Measurements from ENCODE around the gene ZNF202. TPM values are rescaled to one million over a fixed set of nuclear protein-coding genes. Genes with fewer than 3 reads are reported as not detected.

The ZNF202 gene
- total and polyA plus RNA-seq, 2 donors (not counting 1 experiment from before 2014, with no cell fraction given) = 17.0 to 25.1 TPM

DNA sequence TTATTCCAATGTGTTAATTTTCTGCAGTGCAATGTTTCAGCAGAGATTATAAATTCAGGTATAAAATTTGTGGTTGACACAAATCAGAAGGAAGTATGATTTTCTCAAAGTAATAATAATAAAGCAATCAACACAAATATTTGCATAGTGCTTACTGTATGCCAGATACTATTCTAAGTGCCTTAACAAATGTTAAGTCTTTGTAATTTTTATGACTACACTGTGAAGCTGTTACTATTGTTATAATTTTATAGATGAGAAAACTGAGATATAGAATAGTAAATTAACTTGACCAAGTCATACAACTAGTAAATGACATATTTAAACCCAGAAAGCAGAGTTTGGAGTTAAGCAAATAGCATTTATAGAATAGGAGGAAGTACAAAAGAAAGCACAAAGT is 29.3 kb upstream of the ZNF202 start:
- intact Hi-C loops (cut with micrococcal nuclease) = no loop called here
- Histone ChIP-seq H4K20me1 (ENCODE audit: control insufficient read depth, insufficient read depth, low read length, poor library complexity, severe bottlenecking) (no peaks in the 10 kb centered on the region), H2AFZ (ENCODE audit: insufficient read depth, low read depth, low read length, poor library complexity, severe bottlenecking) (no peak overlapping the region), H3K4me3 (ENCODE audit: control extremely low read depth in 1 of 5, extremely low read depth in 1 of 5, insufficient read depth in 1 of 5, low read depth in 2 of 5, low read length in 4 of 5) (no peak overlapping the region), H3K36me3 (replicated peaks in 1 of 2; ENCODE audit: control extremely low read depth in 1 of 2, control insufficient read depth in 1 of 2, extremely low read depth in 1 of 2, insufficient read depth in 2 of 2, low read length in 1 of 2) (no peaks in the 10 kb centered on the region), H3K9ac (ENCODE audit: low read length) (no peak overlapping the region), H3K79me2 (ENCODE audit: control insufficient read depth, insufficient read depth, low read length) (no peaks in the 10 kb centered on the region), H3K27me3 (replicated peaks in 1 of 4; ENCODE audit: control extremely low read depth in 1 of 4, control insufficient read depth in 3 of 4, insufficient read depth in 4 of 4, low read length in 3 of 4) (no peaks in the 10 kb centered on the region), H3K27ac (ENCODE audit: low read length in 2 of 2) (no peak overlapping the region), H3K4me1 (ENCODE audit: control insufficient read depth in 2 of 2, insufficient read depth in 2 of 2, low read length in 2 of 2) (no peaks in the 10 kb centered on the region), H3K9me3 (ENCODE audit: control extremely low read depth in 1 of 3, control insufficient read depth in 2 of 3, insufficient read depth in 1 of 3, low read length in 2 of 3) (no peaks in the 10 kb centered on the region), H3K4me2 (replicated peaks; ENCODE audit: low read depth, low read length, poor library complexity, severe bottlenecking) (no peak overlapping the region)
- peaks cover 2% of the 10 kb centered on the region for H3K9me3 Mint-ChIP-seq (ENCODE audit: insufficient read depth)
- ChIA-PET CTCF (no interaction called here), POLR2A (no interaction called here)
- TF ChIP-seq, protein P1, sequence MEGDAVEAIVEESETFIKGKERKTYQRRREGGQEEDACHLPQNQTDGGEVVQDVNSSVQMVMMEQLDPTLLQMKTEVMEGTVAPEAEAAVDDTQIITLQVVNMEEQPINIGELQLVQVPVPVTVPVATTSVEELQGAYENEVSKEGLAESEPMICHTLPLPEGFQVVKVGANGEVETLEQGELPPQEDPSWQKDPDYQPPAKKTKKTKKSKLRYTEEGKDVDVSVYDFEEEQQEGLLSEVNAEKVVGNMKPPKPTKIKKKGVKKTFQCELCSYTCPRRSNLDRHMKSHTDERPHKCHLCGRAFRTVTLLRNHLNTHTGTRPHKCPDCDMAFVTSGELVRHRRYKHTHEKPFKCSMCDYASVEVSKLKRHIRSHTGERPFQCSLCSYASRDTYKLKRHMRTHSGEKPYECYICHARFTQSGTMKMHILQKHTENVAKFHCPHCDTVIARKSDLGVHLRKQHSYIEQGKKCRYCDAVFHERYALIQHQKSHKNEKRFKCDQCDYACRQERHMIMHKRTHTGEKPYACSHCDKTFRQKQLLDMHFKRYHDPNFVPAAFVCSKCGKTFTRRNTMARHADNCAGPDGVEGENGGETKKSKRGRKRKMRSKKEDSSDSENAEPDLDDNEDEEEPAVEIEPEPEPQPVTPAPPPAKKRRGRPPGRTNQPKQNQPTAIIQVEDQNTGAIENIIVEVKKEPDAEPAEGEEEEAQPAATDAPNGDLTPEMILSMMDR (IDR thresholded peaks at IDR 0.05) = no peak
- no peak for TF ChIP-seq EZH2 (IDR thresholded peaks at IDR 0.05; ENCODE audit: borderline replicate concordance, insufficient read depth, low read depth, low read length, poor library complexity, severe bottlenecking)
- no peak for ATAC-seq (ENCODE audit: low read depth)
- H3K27ac Mint-ChIP-seq = no peak overlapping the region
- no peak for DNase-seq
- H3K4me1 Mint-ChIP-seq = no peaks in the 10 kb centered on the region
- no peak overlapping the region for H3K4me3 Mint-ChIP-seq
- peaks cover 10% of the 10 kb centered on the region for H3K27me3 Mint-ChIP-seq

DNA sequence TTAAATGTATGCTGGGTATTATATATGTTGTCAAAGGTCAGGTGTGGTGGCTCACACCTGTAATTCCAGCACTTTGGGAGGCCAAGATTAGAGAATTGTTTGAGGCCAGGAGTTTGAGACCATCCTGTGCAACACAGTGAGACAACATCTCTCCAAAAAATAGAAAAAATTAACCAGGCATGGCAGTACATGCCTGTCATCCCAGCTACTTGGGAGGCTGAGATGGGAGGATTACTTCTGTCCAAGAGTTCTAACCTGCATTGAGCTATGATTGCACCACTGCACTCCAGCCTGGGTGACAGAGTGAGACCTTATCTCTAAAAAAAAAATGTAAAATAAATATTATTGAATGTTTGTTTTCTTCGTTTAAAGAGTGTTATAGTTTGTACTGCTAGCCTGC is 24.1 kb upstream of the ZNF202 start:
- Histone ChIP-seq H3K4me1 (ENCODE audit: control insufficient read depth in 2 of 2, insufficient read depth in 2 of 2, low read length in 2 of 2) (no peaks in the 10 kb centered on the region), H3K27me3 (replicated peaks in 1 of 4; ENCODE audit: control extremely low read depth in 1 of 4, control insufficient read depth in 3 of 4, insufficient read depth in 4 of 4, low read length in 3 of 4) (no peaks in the 10 kb centered on the region), H3K79me2 (ENCODE audit: control insufficient read depth, insufficient read depth, low read length) (no peaks in the 10 kb centered on the region), H3K36me3 (replicated peaks in 1 of 2; ENCODE audit: control extremely low read depth in 1 of 2, control insufficient read depth in 1 of 2, extremely low read depth in 1 of 2, insufficient read depth in 2 of 2, low read length in 1 of 2) (no peaks in the 10 kb centered on the region), H3K9me3 (ENCODE audit: control extremely low read depth in 1 of 3, control insufficient read depth in 2 of 3, insufficient read depth in 1 of 3, low read length in 2 of 3) (peaks cover 4 to 16% (median 9%) of the 10 kb centered on the region in 3 donors), H3K4me3 (ENCODE audit: control extremely low read depth in 1 of 5, extremely low read depth in 1 of 5, insufficient read depth in 1 of 5, low read depth in 2 of 5, low read length in 4 of 5) (no peak overlapping the region), H3K4me2 (replicated peaks; ENCODE audit: low read depth, low read length, poor library complexity, severe bottlenecking) (no peak overlapping the region), H2AFZ (ENCODE audit: insufficient read depth, low read depth, low read length, poor library complexity, severe bottlenecking) (no peak overlapping the region), H3K27ac (ENCODE audit: low read length in 2 of 2) (no peak overlapping the region), H3K9ac (ENCODE audit: low read length) (no peak overlapping the region), H4K20me1 (ENCODE audit: control insufficient read depth, insufficient read depth, low read length, poor library complexity, severe bottlenecking) (no peaks in the 10 kb centered on the region)
- ChIA-PET CTCF (no interaction called here), POLR2A (interaction anchor here (0.6 kb wide), 1 partner anchor 18 kb away, joined by 3 read pairs; no protein-coding TSS in a partner anchor)
- no peak overlapping the region for H3K27ac Mint-ChIP-seq
- H3K9me3 Mint-ChIP-seq (ENCODE audit: insufficient read depth) = peaks cover 9% of the 10 kb centered on the region
- TF ChIP-seq EZH2 (IDR thresholded peaks at IDR 0.05; ENCODE audit: borderline replicate concordance, insufficient read depth, low read depth, low read length, poor library complexity, severe bottlenecking) = no peak
- ATAC-seq (ENCODE audit: low read depth) = no peak
- peaks cover 10% of the 10 kb centered on the region for H3K27me3 Mint-ChIP-seq
- intact Hi-C loops (cut with micrococcal nuclease) = no loop called here
- no CpG with 5 or more reads among the region's 1 CpG for WGBS (ENCODE audit: insufficient coverage)
- no peaks in the 10 kb centered on the region for H3K4me1 Mint-ChIP-seq
- H3K4me3 Mint-ChIP-seq = no peak overlapping the region
- DNase-seq = no peak

Measured in B cell (primary cell).